Suppressor macrophage treated with lipopolysaccharide for 4 hours (primary cell): Measurements from ENCODE around the gene HINT1.
"Not testable (repeated sequence)": the region's sequence is repeated elsewhere in the genome, so short reads cannot be mapped to it uniquely, and the experiment has no call there.

Source experiments
- DNase-seq: peaks from one replicate; pipeline ENCODE4 v3.0.0-alpha.2; 2020

The HINT1 gene

GRCh38 chr5:131170540-131171275, 5.7 kb upstream of the HINT1 start, which contains the start of gene LYRM7:
TSS of gene LYRM7 (plus strand) at chr5:131170944. CDS start at chr5:131171021, 77 bp downstream.
- DNase-seq, result peak; percentile 99

GRCh38 chr5:131169810-131170539, 4.9 kb upstream of the HINT1 start:
- DNase-seq, result no peak

- no peak for DNase-seq
These were observed 2.6 kb upstream of the HINT1 start for GRCh38 chr5:131167615-131168014.

- DNase-seq, result peak; percentile 78
These were observed 601 bp downstream of the HINT1 start for GRCh38 chr5:131164191-131165118.

- peak; percentile 60 for DNase-seq
These were observed 1.6 kb downstream of the HINT1 start for GRCh38 chr5:131163276-131164119.

- DNase-seq, result no peak
These were observed 4.9 kb downstream of the HINT1 start for GRCh38 chr5:131160134-131160533.

GRCh38 chr5:131156957-131157356, 8.1 kb downstream of the HINT1 start:
- DNase-seq, result no peak

GRCh38 chr5:131156385-131156784, 8.7 kb downstream of the HINT1 start:
- DNase-seq, result no peak

GRCh38 chr5:131151216-131151615, 13.8 kb downstream of the HINT1 start:
- no peak for DNase-seq

GRCh38 chr5:131150408-131150807, 14.6 kb downstream of the HINT1 start:
- no peak for DNase-seq

- DNase-seq, result no peak
These were observed 16.2 kb downstream of the HINT1 start for GRCh38 chr5:131148835-131149234.

- DNase-seq, result no peak
These were observed 17.8 kb downstream of the HINT1 start for GRCh38 chr5:131147258-131147657.

- peak; percentile 34 for DNase-seq
These were observed 22.0 kb downstream of the HINT1 start for GRCh38 chr5:131142970-131143617.

GRCh38 chr5:131139321-131139720, 25.7 kb downstream of the HINT1 start:
- no peak for DNase-seq

- not testable (repeated sequence) for DNase-seq
These were observed 26.6 kb downstream of the HINT1 start for GRCh38 chr5:131138406-131138805.

GRCh38 chr5:131133091-131133490, 32.0 kb downstream of the HINT1 start:
- not testable (repeated sequence) for DNase-seq

- no peak for DNase-seq
These were observed 35.8 kb downstream of the HINT1 start for GRCh38 chr5:131129306-131129705.

GRCh38 chr5:131127244-131127643, 37.8 kb downstream of the HINT1 start:
- DNase-seq, result not testable (repeated sequence)

GRCh38 chr5:131114754-131115153, 50.3 kb downstream of the HINT1 start:
- DNase-seq, result no peak

- no peak for DNase-seq
These were observed 52.6 kb downstream of the HINT1 start for GRCh38 chr5:131112424-131112823.

GRCh38 chr5:131110256-131110594, 54.8 kb downstream of the HINT1 start:
- no peak for DNase-seq
